ENCODE data around the gene RRP1.
A peak's percentile ranks its signal among the peaks of the same experiment; 100 is the strongest.

Gene RRP1

GRCh38 chr21:43772425-43772821, 17.0 kb upstream of the RRP1 start:
- peaks cover 6% of the 10 kb centered on the region for H3K4me1 ChIP-seq (ENCODE audit: low read depth, poor library complexity, severe bottlenecking)
- no peak for TF ChIP-seq CTCF (conservative IDR thresholded peaks at IDR 0.05; ENCODE audit: low read depth, low read length)
- no peaks in the 10 kb centered on the region for H3K79me2 ChIP-seq (ENCODE audit: insufficient read depth, low read depth)
- no peak overlapping the region for H3K4me2 ChIP-seq
- no peak overlapping the region for H3K9ac ChIP-seq
- no peaks in the 10 kb centered on the region for H3K27me3 ChIP-seq (ENCODE audit: insufficient read depth, low read depth)
- no peak overlapping the region for H3K4me3 ChIP-seq (IDR thresholded peaks at IDR 0.05; ENCODE audit: insufficient read depth, low read depth, low read length)
- H2AFZ ChIP-seq (ENCODE audit: low read depth), result no peak overlapping the region
- H3K36me3 ChIP-seq (ENCODE audit: insufficient read depth), result no peaks in the 10 kb centered on the region
- no peaks in the 10 kb centered on the region for H4K20me1 ChIP-seq (ENCODE audit: insufficient read depth)
- no peak overlapping the region for H3K27ac ChIP-seq

- no peak overlapping the region for H3K4me2 ChIP-seq
- no peak overlapping the region for H3K4me3 ChIP-seq (IDR thresholded peaks at IDR 0.05; ENCODE audit: insufficient read depth, low read depth, low read length)
- no peak overlapping the region for H3K27ac ChIP-seq
- H2AFZ ChIP-seq (ENCODE audit: low read depth), result no peak overlapping the region
- H4K20me1 ChIP-seq (ENCODE audit: insufficient read depth), result no peaks in the 10 kb centered on the region
- peaks cover 14% of the 10 kb centered on the region for H3K4me1 ChIP-seq (ENCODE audit: low read depth, poor library complexity, severe bottlenecking)
- H3K36me3 ChIP-seq (ENCODE audit: insufficient read depth), result no peaks in the 10 kb centered on the region
- H3K27me3 ChIP-seq (ENCODE audit: insufficient read depth, low read depth), result no peaks in the 10 kb centered on the region
- H3K79me2 ChIP-seq (ENCODE audit: insufficient read depth, low read depth), result no peaks in the 10 kb centered on the region
- no peak overlapping the region for H3K9ac ChIP-seq
- no peak for TF ChIP-seq CTCF (conservative IDR thresholded peaks at IDR 0.05; ENCODE audit: low read depth, low read length)
Measured at GRCh38 chr21:43774163-43774562, 15.2 kb upstream of the RRP1 start.

GRCh38 chr21:43775190-43775589, 14.2 kb upstream of the RRP1 start:
- H3K27ac ChIP-seq, result no peak overlapping the region
- H3K4me3 ChIP-seq (IDR thresholded peaks at IDR 0.05; ENCODE audit: insufficient read depth, low read depth, low read length), result no peak overlapping the region
- no peaks in the 10 kb centered on the region for H3K27me3 ChIP-seq (ENCODE audit: insufficient read depth, low read depth)
- no peaks in the 10 kb centered on the region for H3K79me2 ChIP-seq (ENCODE audit: insufficient read depth, low read depth)
- peaks cover 25% of the 10 kb centered on the region for H3K4me1 ChIP-seq (ENCODE audit: low read depth, poor library complexity, severe bottlenecking)
- peak overlapping the region; percentile 67 for H3K4me2 ChIP-seq
- no peaks in the 10 kb centered on the region for H4K20me1 ChIP-seq (ENCODE audit: insufficient read depth)
- peak overlapping the region; percentile 53; the same call in 1 of the 2 replicates for H3K9ac ChIP-seq
- TF ChIP-seq CTCF (conservative IDR thresholded peaks at IDR 0.05; ENCODE audit: low read depth, low read length), result no peak
- H3K36me3 ChIP-seq (ENCODE audit: insufficient read depth), result no peaks in the 10 kb centered on the region
- H2AFZ ChIP-seq (ENCODE audit: low read depth), result peak overlapping the region; percentile 68; the same call in 1 of the 2 replicates

- H4K20me1 ChIP-seq (ENCODE audit: insufficient read depth), result no peaks in the 10 kb centered on the region
- H3K36me3 ChIP-seq (ENCODE audit: insufficient read depth), result no peaks in the 10 kb centered on the region
- no peaks in the 10 kb centered on the region for H3K27me3 ChIP-seq (ENCODE audit: insufficient read depth, low read depth)
- H3K79me2 ChIP-seq (ENCODE audit: insufficient read depth, low read depth), result no peaks in the 10 kb centered on the region
- no peak for TF ChIP-seq CTCF (conservative IDR thresholded peaks at IDR 0.05; ENCODE audit: low read depth, low read length)
- no peak within 1 kb of the TSS for H3K4me3 ChIP-seq (IDR thresholded peaks at IDR 0.05; ENCODE audit: insufficient read depth, low read depth, low read length)
- peak within 1 kb of the TSS; percentile 53 for H3K9ac ChIP-seq
- H3K4me2 ChIP-seq, result peak within 1 kb of the TSS; percentile 67
- H2AFZ ChIP-seq (ENCODE audit: low read depth), result peak within 1 kb of the TSS; percentile 68
- peaks cover 32% of the 10 kb centered on the region for H3K4me1 ChIP-seq (ENCODE audit: low read depth, poor library complexity, severe bottlenecking)
- peak within 1 kb of the TSS; percentile 21; the same call in 1 of the 2 replicates for H3K27ac ChIP-seq
Measured at GRCh38 chr21:43775795-43776430, 13.5 kb upstream of the RRP1 start, which contains the start of gene CSTB. CSTB (minus strand) TSS chr21:43776308; CDS start chr21:43776269, 39 bp downstream.

All from KMS-11 (cell line).